ENCODE measurements around the gene KLHL2.

- TF ChIP-seq CTCF (conservative IDR thresholded peaks at IDR 0.05; ENCODE audit: low read length) (no peak), EZH2phosphoT487 (IDR thresholded peaks at IDR 0.05; ENCODE audit: borderline replicate concordance, low read depth, low read length) (no peak)
Observed at GRCh38 chr4:165326831-165327210, 119.5 kb downstream of the KLHL2 start.

All from OCI-LY7 (cell line).